WTC11 (cell line): Measurements from ENCODE around the gene VILL.

Source experiments
- ARID4B ChIP-seq: sonication (generic); formaldehyde crosslinking; IDR thresholded peaks from 2 replicates; pipeline ENCODE4 v1.8.0; 2023; ENCODE audit warnings: missing genetic modification reagents, mild to moderate bottlenecking, borderline replicate concordance
- CBFB ChIP-seq: sonication (generic); formaldehyde crosslinking; IDR thresholded peaks from 2 replicates; pipeline ENCODE4 v1.8.1; 2022; ENCODE audit warnings: mild to moderate bottlenecking, low read depth, missing genetic modification reagents
- CTCF ChIP-seq: fragments of 200-600 bp; IDR thresholded peaks from 2 replicates; pipeline ENCODE4 v1.8.0; 2022; ENCODE audit warnings: antibody characterized with exemption
- E2F5 ChIP-seq: sonication (generic); formaldehyde crosslinking; IDR thresholded peaks from 2 replicates; pipeline ENCODE4 v1.8.1; 2022; ENCODE audit warnings: mild to moderate bottlenecking, moderate library complexity, missing genetic modification reagents
- FOXJ3 ChIP-seq: sonication (generic); formaldehyde crosslinking; IDR thresholded peaks from 2 replicates; pipeline ENCODE4 v1.9.0; 2021; ENCODE audit warnings: missing genetic modification reagents, mild to moderate bottlenecking, borderline replicate concordance
- JUN ChIP-seq: sonication (generic); formaldehyde crosslinking; IDR thresholded peaks from 2 replicates; pipeline ENCODE4 v1.8.0; 2023; ENCODE audit warnings: mild to moderate bottlenecking, missing genetic modification reagents
- MYBL2 ChIP-seq: sonication (generic); formaldehyde crosslinking; IDR thresholded peaks from 2 replicates; pipeline ENCODE4 v1.8.1; 2023; ENCODE audit warnings: mild to moderate bottlenecking, moderate library complexity, missing genetic modification reagents
- NR2C2 ChIP-seq: sonication (generic); formaldehyde crosslinking; IDR thresholded peaks from 2 replicates; pipeline ENCODE4 v1.8.0; 2022; ENCODE audit warnings: mild to moderate bottlenecking, missing genetic modification reagents
- SP1 ChIP-seq: sonication (generic); formaldehyde crosslinking; conservative IDR thresholded peaks from 2 replicates; pipeline ENCODE4 v1.8.1; 2022; ENCODE audit warnings: missing genetic modification reagents
- TCF7 ChIP-seq: sonication (generic); formaldehyde crosslinking; IDR thresholded peaks from 2 replicates; pipeline ENCODE4 v1.8.0; 2022; ENCODE audit warnings: mild to moderate bottlenecking, low read depth, missing genetic modification reagents, moderate library complexity
- ZNF232 ChIP-seq: sonication (generic); formaldehyde crosslinking; IDR thresholded peaks from 2 replicates; pipeline ENCODE4 v1.8.0; 2022; ENCODE audit warnings: mild to moderate bottlenecking, missing genetic modification reagents
- ZNF425 ChIP-seq: fragments of 250-450 bp; sonication (Bioruptor Pico); conservative IDR thresholded peaks from 2 replicates; pipeline ENCODE4 v1.9.0; 2021; ENCODE audit warnings: mild to moderate bottlenecking
- ZNF671 ChIP-seq: fragments of 250-450 bp; sonication (Bioruptor Pico); IDR thresholded peaks from 2 replicates; pipeline ENCODE4 v1.8.0; 2021; ENCODE audit warnings: mild to moderate bottlenecking

GRCh38 chr3:38008191-38008701, 17.7 kb downstream of the VILL start:
- TF ChIP-seq CTCF (no peak), NR2C2 (CRISPR knock-in tag) (no peak), ZNF425 (CRISPR knock-in tag) (no peak), FOXJ3 (CRISPR knock-in tag) (no peak), MYBL2 (CRISPR knock-in tag) (no peak), ZNF671 (no peak), ZNF232 (no peak), ARID4B (CRISPR knock-in tag) (no peak), SP1 (CRISPR knock-in tag) (no peak), E2F5 (CRISPR knock-in tag) (no peak), JUN (CRISPR knock-in tag) (no peak), TCF7 (CRISPR knock-in tag) (no peak), CBFB (CRISPR knock-in tag) (no peak)
